Omental fat pad (tissue), 4 donors: ENCODE measurements around the gene RPUSD4. TPM values are rescaled to one million over a fixed set of nuclear protein-coding genes. Genes with fewer than 3 reads are reported as not detected.
"Not testable (repeated sequence)": the region's sequence is repeated elsewhere in the genome, so short reads cannot be mapped to it uniquely, and the experiment has no call there.

Source experiments
- ATAC-seq: fragments of 150-250 bp; one replicate; pipeline ENCODE4 v1.9.1; 2016; ENCODE audit warnings: mild to moderate bottlenecking, moderate library complexity; ENCODE audit not compliant: low FRiP score
- DNase-seq: peaks from one replicate; pipeline ENCODE4 v3.0.0-alpha.2; 2019; ENCODE audit warnings: low spot score
- total RNA-seq, 4 donors: library from RNA; depleted of rRNA; stranded (reverse); fragments of >200 nt; gene quantifications; one replicate each; pipeline ENCODE4 v1.1.0, GENCODE V29; 2016
- TF ChIP-seq, protein P1 (sequence below), 3 donors: fragments of 450-650 bp; IDR thresholded peaks; one replicate each; pipeline ENCODE4 v1.5.1; 2016 to 2017; ENCODE audit warnings: antibody characterized with exemption in 3 of 3, mild to moderate bottlenecking in 3 of 3, moderate library complexity in 2 of 3

Gene RPUSD4, protein sequence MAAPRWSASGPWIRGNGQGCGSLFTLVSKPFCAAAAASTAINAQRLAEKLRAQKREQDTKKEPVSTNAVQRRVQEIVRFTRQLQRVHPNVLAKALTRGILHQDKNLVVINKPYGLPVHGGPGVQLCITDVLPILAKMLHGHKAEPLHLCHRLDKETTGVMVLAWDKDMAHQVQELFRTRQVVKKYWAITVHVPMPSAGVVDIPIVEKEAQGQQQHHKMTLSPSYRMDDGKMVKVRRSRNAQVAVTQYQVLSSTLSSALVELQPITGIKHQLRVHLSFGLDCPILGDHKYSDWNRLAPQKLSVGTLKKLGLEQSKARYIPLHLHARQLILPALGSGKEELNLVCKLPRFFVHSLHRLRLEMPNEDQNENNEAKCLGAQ
- 10 to 100 TPM; 19.3 to 42.0 (median 24.0) TPM for total RNA-seq

DNA sequence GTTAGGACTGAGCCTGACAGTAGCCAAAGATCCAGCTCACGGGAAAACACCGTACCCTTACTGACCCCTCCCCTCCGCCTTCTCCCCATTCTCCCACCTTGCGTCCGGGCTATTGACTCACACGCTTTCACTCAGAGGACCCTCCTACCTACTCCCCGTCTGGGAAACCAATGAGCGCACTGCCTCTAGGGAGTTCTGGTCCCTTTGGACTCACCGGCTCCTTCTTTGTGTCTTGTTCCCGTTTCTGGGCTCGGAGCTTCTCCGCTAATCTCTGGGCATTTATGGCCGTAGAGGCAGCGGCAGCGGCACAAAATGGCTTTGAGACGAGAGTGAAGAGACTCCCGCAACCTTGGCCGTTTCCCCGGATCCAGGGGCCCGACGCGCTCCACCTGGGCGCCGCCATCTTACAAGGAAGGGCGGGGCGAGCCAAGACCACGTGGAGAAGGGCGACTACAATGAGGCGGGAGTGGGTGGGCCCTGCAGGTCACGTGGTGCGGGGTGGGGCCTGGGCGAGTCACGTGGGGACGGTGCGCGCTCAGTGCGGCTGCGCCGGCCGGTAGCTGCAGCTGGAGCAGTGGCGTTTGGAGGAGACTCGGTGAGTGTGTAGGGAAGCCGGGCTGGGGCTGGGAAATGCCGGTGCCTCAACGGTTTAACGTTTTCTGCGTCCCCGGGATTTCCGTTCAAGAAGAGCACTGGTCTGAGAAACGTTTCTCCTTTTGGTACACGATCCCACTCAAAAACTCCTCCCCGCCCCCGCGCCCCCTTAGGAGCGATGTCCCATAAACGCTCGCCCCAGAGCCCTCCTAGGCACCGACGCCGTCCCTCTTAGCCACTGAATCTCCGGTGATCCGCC, at the start of gene RPUSD4, which contains the start of gene FAM118B:
Gene RPUSD4, minus strand, starts transcription at position 415 of the 853 bp plus-strand sequence. Its CDS starts 12 bp downstream, at position 403.
Gene FAM118B, plus strand, starts transcription at position 547 of the 853 bp plus-strand sequence. CDS start 23,220 bp downstream, outside the sequence.
- TF ChIP-seq, protein P1, sequence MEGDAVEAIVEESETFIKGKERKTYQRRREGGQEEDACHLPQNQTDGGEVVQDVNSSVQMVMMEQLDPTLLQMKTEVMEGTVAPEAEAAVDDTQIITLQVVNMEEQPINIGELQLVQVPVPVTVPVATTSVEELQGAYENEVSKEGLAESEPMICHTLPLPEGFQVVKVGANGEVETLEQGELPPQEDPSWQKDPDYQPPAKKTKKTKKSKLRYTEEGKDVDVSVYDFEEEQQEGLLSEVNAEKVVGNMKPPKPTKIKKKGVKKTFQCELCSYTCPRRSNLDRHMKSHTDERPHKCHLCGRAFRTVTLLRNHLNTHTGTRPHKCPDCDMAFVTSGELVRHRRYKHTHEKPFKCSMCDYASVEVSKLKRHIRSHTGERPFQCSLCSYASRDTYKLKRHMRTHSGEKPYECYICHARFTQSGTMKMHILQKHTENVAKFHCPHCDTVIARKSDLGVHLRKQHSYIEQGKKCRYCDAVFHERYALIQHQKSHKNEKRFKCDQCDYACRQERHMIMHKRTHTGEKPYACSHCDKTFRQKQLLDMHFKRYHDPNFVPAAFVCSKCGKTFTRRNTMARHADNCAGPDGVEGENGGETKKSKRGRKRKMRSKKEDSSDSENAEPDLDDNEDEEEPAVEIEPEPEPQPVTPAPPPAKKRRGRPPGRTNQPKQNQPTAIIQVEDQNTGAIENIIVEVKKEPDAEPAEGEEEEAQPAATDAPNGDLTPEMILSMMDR (IDR thresholded peaks at IDR 0.05): no peak
- DNase-seq: peak; percentile 99
- peak; percentile 96 for ATAC-seq

DNA sequence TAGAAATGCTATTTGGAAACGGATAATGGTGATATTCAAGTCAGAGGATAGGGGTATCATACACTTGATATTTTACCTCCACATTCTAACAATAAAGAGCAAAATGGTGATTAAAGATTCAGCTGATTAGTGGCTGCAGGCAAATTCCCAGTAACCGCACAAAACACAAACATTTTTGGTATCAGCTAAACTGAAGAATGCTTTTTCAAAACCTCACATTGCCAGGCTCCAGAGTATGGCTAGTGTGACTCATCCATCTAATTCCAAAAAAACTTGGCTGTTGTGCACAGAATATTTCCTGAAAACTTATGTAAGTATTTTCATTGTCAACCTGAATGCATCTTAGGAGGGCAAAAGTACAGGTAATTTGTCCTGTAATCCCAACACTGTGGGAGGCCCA, 46.3 kb upstream of the RPUSD4 start:
- no peak for ATAC-seq
- DNase-seq: no peak
- TF ChIP-seq, protein P1 (IDR thresholded peaks at IDR 0.05): no peak

DNA sequence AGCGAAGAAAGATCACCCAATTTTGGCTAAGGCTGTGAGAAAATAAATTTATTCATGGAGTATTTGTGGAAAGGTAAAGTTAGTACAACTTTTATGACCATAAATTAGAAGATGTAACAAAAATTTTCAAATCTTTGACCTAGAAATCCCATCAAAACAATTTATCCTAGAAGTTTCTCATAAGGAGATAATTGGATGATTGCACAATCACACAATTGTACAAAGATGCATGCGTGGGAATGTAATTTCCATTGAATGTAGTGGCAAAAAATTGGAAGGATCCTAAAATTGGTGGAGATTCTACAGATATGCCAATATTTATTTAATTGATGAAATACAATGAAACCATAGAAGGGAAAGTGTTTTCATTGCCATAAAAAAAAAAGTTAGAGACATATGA, 45.7 kb upstream of the RPUSD4 start:
- ATAC-seq: no peak
- TF ChIP-seq, protein P1 (IDR thresholded peaks at IDR 0.05): no peak
- no peak for DNase-seq

DNA sequence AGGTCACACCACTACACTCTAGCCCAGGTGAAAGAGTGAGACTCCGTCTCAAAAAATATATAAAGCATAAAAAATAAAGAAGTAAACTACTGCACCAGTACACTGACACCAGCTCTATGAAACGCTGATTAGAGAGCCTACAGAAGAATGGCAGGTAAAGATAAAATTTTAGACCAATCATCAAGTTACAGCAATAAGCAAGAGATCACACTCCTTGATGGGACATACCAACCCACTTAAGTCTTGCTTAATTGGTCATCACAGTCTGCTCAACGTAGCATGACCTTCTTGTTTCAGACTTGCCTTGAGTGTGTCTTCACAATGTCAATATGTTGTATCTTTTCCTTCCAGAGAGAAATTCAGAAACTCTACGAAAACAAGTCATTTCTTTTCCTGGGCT, 44.8 kb upstream of the RPUSD4 start:
- TF ChIP-seq, protein P1 (IDR thresholded peaks at IDR 0.05): no peak
- no peak for DNase-seq
- no peak for ATAC-seq

DNA sequence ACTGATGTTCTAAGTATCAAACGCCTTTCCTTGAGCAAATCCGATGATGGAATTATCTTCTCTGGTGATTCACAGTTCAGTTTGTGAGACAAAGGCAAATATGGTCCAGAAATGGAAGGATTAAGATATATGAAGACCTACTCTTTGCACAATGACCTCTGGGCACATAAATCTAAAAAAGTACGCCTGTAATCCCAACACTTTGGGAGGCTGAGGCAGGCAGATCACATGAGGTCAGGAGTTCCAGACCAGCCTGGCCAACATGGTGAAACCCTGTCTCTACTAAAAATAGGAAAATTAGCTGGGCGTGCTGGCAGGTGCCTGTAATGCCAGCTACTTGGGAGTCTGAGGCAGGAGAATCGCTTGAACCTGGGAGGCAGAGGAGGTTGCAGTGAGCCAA, 44.1 kb upstream of the RPUSD4 start:
- ATAC-seq, DNase-seq: not testable (repeated sequence)

DNA sequence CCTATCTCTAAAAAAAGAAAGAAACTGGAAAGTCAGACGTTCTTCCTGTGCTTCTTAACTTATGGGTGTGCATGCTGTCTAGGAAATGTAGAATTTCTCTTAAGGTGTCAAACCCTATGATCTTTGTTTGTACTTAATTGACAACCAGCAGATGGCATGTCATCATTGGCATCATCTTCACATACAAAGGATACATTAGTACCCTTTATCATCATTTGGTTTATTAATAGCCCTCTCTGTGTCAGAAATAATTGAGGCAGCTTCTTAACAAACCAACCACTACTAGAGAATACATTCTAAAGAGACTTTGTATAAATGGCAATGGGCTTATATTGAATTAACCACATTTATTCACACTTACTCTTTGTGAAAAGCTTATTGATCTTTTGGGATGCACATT, 43.4 kb upstream of the RPUSD4 start:
- no peak for DNase-seq
- TF ChIP-seq, protein P1 (IDR thresholded peaks at IDR 0.05): no peak
- ATAC-seq: no peak

DNA sequence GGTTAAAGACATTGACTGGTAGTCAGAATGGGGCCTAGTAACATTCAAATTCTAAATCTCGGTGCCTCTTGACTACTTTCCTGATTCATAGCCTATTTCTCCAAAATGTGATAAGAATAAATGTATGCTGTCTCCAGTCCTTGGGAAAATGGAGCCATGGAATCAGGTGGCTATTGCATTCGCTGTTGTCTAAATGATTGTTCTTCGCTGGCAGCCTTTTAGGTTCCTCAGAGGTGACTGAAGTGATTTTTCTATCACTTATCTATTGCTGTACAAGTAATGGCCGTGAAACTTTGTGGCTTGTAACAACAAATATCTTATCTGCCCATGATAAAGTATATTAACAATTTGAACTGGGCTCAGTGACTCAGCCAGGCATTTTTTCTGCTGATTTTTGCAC, 41.8 kb upstream of the RPUSD4 start:
- ATAC-seq (no peak), DNase-seq (no peak)
- TF ChIP-seq, protein P1 (IDR thresholded peaks at IDR 0.05): no peak
